Suprapubic skin (tissue), 4 donors: ENCODE data around the gene CPT1B.

Source experiments
- CTCF ChIP-seq, 2 donors: fragments of 200-600 bp in 1 of 2; fragments of 450-650 bp in 1 of 2; sonication (generic) in 1 of 2; IDR thresholded peaks; one replicate each; pipeline ENCODE4 v1.5.1; 2016 to 2019; ENCODE audit warnings: antibody characterized with exemption in 2 of 2, mild to moderate bottlenecking in 1 of 2, moderate library complexity in 1 of 2
- POLR2A ChIP-seq, 2 donors: fragments of 450-650 bp; IDR thresholded peaks; one replicate each; pipeline ENCODE4 v1.6.1; 2017; ENCODE audit warnings: antibody characterized with exemption in 2 of 2, mild to moderate bottlenecking in 2 of 2, moderate library complexity in 2 of 2
- POLR2AphosphoS5 ChIP-seq, 3 donors: sonication (generic); formaldehyde crosslinking; IDR thresholded peaks; one replicate each; pipeline ENCODE4 v1.6.1; 2017; ENCODE audit warnings: antibody characterized with exemption in 3 of 3

GRCh38 chr22:50537765-50538164 lies 40.5 kb downstream of the CPT1B start:
- TF ChIP-seq CTCF (IDR thresholded peaks at IDR 0.05) (no peak), POLR2A (IDR thresholded peaks at IDR 0.05) (no peak), POLR2AphosphoS5 (IDR thresholded peaks at IDR 0.05) (no peak)
